ENCODE data around the gene APOM. TPM values are rescaled to one million over a fixed set of nuclear protein-coding genes. Genes with fewer than 3 reads are reported as not detected.
A peak's percentile ranks its signal among the peaks of the same experiment; 100 is the strongest.

Gene APOM
- total RNA-seq, 1 experiment from 2014 or later = 1.4 TPM

DNA sequence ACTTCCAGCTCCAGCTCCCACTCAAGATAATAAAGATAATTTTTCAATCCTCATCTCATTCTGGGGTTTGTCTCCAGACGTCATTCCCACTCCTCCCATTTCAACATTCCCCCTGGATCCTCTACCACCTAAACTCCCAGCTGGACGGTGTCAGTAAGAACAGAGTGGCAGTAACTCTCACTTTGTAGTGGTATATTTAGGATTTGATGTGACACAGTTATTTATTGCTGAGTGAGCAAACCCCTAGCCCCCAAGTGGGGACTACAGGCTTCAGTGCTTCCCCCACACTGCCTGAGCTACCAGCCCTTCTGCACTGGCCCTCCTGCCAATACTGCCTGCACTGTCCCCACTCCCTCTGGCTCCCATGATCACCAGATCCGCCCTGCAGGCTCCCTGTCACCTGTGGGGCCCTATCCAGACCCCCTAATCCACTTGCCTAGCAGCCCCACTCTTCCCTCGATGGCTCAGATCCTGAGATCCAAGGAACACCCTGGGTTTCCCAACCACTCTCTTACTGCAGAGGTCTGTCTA lies 2.5 kb downstream of the APOM start:
- no peak for DNase-seq (ENCODE audit: low read depth)

DNA sequence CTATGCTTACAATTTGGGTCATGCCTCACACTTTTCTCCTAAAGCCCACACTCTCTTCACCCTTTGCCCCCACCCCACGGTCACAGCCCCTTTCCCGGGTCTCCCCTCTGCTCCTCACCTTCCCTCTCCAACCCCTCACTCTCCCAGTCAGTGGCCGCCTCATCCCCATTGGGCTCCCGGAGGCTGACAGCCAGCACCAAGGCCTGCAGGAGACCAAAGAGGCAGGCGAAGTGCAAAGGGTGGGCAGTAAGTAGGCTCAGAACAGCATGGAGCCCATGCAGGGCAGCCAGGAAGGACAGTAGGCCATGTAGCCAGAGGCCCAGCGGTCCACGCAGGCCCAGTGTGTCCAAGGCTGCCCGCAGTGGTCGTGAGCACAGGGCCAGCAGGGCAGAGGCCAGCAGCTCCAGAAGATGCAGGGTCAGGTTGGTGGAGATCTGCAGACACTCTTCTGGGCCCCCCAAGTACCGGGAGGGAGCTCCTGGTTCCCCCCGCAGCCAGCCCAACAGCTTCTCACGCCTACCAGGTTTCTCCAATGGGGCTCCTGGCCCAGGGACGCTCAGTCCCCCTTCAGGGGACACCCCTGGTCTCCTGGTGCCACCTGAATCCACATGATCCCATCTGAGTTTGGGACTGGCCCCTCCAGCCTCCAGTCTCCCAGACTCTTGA lies 3.4 kb downstream of the APOM start:
- no peak for DNase-seq (ENCODE audit: low read depth)

DNA sequence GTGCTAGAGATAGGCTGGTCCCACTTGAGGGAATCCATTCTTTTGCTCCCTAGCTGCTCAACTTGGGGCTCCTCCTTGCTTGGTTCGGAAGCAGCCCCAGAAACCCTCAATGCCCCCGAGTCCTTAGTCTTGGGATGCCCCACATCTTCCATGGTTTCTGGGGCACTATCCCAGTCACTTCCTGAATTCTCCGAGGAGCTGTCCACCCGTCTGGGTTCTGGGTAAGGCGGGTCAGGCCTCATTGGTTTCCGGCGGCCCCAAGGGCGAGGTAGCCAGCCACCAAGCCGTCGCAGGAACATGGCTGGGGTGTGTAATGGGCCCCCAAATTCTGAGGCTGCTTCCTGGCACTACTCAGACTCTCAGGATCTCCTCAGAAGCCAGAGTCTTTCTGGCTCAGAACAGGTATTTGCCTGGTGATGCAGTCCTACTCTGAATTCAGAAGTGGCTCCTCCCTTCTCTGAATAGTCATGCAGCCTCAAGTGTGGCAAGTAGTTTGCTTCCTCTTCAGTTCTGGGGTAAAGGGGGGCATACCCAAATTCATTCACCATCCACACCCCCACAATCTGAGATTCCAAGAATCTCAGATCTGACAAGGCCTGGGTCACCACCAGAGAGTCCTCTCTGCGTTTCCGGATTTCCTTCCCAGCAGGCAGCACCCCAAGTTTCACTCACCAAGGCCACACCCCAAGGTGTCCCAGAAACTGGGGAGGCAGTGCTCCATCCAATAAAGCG lies 4.1 kb downstream of the APOM start:
- DNase-seq (ENCODE audit: low read depth) = peak; percentile 42

DNA sequence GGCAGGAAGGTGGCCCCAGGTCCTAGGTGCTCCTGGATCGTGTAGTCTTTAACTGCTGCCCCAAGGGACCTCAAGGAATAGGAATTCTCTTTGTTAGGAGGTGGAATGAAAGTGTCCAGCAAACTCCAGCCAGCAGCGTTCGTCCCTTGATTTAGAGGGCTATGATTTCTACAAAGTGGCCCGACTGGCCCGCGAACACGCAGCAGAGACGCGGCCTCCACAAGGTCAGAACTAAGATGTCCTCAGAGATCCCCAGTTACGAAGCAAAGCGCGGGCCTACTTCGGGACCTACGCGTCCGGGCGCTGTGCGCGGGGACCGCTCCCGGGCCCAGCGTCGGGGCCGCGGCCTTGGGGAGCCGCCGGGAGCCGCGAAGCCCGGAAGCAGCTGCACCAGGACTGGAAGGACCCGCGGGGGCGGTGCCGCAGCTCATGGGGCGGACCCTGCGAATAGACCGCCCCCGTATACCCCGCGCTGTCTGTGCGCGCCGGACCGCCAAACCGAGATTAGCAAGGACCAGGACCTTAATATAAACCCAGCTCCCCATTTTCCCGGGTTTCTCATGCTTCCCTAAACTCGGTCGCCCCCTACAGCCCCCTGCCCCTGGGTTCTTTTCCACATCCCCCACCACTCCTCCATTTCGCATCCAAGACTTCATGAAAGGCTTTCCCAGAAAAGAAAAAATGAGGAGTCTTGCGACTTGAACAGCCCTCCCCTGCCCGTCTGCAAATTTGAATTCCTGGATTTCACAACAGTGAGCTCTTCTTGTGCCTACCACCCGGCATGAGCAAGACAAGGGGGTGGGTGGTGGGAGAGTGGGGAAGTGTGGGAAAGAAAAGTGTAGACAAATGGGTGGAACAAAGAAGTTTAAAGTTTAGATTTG lies 4.9 kb downstream of the APOM start, which contains the start of gene C6orf47:
Gene C6orf47 (minus strand): TSS at position 398 of the 881 bp plus-strand sequence. CDS start 831 bp downstream, outside the sequence.
- peak; percentile 94 for DNase-seq (ENCODE audit: low read depth)

DNA sequence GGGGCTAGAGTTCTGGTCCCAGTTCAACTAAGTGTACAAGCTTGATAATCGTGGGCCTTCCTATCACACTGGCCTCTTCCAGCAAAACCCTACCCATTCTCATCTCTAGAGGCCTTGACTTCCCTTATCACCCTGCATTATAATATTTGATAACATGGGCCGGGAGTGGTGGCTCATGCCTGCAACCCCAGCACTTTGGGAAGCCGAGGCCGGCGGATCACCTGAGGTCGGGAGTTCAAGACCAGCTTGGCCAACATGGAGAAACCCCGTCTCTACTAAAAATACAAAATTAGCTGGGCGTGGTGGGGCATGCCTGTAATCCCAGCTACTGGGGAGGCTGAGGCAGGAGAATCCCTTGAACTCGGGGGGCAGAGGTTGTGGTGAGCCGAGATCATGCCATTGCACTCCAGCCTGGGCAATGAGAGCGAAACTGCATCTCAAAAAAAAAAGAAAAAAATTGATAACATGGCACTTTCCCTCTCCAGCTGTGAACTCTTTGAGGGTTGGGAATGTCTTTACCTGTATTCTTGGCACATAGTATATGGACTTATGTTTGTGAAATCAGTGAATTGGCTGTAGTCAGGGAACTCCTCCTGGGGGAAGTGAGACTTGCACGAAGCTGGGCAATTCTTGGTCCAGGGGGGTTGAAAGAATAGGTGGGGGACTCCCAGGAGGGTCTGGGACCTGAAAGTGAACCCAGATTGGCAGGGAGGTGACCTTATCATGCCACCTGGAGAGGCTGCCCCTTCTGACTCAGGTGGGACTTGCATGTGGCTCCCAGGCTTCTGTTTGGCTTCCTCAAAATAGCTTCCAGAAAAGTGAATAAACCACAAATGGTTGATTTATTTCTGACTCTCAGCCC lies 5.8 kb downstream of the APOM start:
- DNase-seq (ENCODE audit: low read depth) = no peak

DNA sequence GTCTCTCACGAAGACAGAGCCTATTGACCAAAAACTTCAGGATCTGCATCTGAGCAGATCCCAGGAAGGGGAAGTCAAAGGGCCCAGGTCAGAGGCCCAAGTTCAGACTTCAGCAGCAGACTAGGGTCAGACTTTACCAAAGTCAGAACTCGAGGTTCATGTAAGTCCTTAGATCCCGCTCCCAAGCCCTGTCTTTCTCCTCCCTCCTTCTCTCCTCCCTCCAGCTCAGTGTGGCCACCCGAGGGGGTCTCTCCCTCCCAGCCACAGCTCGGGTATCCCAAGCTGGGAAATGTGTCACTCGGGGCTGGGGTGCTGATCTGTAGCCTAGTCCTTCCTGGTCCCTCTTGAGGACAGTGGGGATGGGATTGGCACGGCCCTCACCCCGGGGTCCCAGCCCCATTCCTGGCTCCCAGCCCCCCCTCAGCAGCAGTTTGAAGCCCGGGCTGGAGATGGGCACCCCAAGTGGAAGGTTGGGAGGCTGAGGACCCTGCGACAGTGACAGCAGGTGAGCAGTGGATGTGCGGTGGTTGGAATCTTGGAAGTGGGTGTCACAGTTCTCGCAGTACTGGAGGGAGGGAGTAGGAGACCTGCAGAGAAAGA lies 6.5 kb downstream of the APOM start:
- no peak for DNase-seq (ENCODE audit: low read depth)

DNA sequence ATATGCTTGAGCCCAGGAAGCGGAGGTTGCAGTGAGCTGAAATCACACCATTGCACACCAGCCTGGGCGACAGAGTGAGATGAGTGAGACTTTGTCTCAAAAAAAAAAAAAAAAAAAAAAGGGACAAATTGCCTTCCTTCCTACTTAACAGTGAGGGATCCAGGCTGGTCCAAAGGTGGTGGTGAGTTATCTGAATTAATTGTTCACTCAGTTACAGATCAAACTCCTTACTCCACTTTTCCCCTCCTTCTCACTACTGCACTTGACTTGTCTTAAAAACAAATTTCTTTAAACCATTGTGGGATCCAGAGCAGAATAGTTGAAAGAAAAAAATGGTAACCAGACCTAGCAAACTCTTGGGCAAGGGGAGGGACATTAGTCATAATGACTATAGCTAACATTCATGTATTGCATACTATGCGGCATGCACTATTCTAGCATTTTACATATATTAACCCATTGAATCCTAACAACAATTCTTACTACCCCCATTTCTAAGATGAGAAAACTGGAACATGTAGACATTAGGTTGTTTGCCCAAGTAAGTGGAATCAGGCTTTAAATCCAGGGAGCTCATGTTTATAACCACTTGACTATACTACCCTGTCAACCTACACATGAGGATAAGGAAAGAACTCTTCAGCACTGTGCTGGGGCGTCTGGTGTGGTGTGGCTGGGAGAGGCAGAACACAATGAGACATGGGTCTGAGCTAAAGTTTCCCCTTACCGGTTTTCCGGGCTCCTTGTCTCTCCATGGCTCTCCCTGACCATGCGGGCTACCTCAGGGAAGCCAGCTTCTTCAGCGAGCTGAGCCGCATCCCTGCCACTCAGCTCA lies 7.6 kb downstream of the APOM start:
- no peak for DNase-seq (ENCODE audit: low read depth)

DNA sequence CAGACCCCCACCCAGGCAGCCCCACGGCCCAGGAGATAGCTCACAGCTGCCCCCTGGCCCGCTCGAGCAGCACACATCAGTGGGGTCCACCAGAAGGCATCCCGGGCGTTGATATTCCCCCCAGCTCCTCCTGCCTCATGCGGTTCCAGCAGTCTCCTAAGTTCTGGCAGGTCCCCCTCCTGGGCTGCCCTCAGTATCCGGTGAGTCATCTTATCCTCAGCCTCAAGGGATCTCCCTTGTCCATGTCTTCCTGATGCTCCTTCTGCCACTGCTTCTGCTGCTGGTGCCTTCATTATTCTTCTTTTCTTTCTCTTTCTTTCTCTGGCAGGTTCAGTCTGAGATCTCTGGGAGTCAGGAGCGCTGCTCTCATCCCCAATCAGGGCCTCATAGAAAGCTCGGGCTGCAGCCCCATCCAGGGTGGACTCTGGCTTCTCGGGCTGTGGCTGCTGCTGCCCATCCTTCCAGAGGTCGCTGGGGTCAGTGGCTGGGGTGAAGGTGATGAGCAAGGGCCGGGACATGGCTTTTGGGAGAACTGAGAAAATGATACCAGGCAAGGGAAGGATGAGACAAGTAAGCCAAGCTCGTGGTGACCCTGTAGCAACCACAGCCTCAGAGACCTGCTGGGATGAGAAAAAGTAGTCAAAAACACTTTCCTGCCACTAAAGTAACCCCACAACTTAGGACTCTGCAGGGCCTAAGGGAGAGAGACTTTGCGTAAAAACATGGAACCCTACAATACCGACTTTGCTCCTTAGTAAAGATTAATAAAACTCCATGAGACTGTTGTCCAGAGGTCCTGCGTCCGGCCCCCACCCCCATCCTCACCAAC lies 8.5 kb downstream of the APOM start:
- peak; percentile 92 for DNase-seq (ENCODE audit: low read depth)

DNA sequence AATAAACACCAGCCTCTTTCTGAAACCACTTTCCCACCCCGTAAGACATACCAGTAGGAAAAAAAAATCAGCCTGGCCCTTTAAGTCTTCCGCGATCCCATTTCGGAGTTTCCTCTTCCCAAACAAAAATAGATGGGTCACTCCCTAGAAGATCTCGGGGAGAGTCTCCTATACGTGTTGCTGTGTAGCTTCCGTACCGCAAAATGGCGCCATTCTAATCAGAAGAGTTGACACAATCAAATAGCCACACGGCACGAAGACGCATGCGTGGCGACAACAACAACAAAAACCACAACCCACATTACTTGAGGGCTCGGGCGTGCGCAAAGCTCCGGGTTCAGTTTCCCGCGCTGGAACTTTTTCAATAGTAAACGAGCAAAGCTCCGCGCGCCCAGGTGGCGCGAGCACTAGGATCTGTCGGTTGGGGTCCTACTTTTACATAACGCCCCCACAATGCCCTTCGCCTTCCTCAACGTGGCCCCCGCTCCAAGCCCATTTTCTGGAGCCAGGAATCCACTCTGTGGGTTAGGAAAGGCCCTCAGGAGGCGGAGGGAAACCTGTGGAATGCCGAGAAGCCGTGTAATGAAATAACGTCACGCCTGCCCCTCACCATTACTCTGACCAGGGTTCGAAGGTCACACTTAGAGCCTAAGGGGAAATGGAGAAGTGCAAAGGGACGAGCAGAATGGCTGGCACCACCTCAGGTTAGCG lies 9.3 kb downstream of the APOM start, which contains the start of gene GPANK1:
Gene GPANK1 (minus strand): TSS at position 208 of the 711 bp plus-strand sequence. CDS start 519 bp downstream, outside the sequence.
- DNase-seq (ENCODE audit: low read depth) = peak; percentile 95

DNA sequence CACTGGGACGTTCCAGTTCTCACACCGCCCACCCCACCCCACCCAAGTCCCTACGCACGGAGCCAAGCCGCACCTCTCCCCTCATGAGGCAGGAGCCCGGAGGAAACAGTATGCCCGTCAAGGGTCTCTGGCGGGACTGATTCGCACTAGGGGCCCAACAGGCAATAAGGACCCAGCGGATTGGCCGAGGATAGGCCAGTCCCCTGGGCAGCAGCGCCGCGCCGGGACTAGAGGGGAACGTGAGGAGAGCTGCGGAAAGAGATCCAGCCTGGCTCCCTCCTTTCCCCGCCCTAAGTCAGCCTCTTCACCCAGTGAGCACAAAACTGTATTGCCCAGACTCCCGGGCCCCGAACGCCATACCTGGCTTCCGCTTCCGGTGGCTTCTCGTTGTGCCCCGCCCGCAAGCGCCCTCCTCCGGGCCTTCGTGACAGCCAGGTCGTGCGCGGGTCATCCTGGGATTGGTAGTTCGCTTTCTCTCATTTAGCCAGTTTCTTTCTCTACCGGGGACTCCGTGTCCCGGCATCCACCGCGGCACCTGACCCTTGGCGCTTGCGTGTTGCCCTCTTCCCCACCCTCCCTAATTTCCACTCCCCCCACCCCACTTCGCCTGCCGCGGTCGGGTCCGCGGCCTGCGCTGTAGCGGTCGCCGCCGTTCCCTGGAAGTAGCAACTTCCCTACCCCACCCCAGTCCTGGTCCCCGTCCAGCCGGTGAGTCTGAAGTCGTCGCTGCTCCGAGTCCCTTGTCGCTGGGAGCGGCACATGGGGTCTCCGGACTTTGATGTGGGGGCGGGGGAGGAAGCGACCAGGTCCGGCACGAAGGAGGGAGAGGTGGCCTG lies 10.0 kb downstream of the APOM start, which contains the start of gene CSNK2B:
Gene CSNK2B (plus strand): TSS at position 580 of the 836 bp plus-strand sequence. CDS start 752 bp downstream, outside the sequence.
- DNase-seq (ENCODE audit: low read depth) = peak; percentile 99

DNA sequence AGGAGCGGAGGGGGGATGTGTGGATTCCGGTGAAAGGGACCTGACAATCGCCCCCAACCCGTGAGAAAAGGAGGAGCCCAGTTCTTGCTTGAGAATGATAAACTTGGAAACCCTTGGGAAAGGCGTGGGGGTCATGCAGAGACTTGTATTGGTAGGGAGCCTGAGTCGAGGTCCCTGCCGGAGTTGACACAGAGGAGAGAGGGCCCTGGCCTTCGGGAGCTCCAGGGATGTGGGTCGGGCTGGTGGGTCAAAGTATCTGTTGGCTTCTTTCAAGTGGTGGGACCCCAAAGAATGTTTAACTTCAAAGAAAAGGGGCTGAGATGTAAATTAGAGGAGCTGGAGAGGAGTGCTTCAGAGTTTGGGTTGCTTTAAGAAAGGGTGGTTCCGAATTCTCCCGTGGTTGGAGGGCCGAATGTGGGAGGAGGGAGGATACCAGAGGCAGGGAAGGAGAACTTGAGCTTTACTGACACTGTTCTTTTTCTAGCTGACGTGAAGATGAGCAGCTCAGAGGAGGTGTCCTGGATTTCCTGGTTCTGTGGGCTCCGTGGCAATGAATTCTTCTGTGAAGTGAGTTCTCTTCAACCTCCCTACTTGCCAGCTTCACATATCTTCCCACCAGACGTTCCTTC lies 10.8 kb downstream of the APOM start:
- no peak for DNase-seq (ENCODE audit: low read depth)

DNA sequence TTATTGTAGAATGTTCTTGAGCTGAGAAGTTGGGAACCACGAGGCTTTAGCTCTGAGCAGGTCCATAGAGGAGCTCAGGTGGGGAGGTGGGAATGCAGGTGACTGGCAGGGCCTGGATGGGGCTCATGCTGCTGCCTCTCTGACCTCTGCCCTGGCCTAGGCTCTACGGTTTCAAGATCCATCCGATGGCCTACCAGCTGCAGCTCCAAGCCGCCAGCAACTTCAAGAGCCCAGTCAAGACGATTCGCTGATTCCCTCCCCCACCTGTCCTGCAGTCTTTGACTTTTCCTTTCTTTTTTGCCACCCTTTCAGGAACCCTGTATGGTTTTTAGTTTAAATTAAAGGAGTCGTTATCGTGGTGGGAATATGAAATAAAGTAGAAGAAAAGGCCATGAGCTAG lies 14.0 kb downstream of the APOM start, which contains the start of gene LY6G5B:
Gene LY6G5B (plus strand): TSS at position 301 of the 400 bp plus-strand sequence. CDS start 975 bp downstream, outside the sequence.
- DNase-seq (ENCODE audit: low read depth) = no peak

DNA sequence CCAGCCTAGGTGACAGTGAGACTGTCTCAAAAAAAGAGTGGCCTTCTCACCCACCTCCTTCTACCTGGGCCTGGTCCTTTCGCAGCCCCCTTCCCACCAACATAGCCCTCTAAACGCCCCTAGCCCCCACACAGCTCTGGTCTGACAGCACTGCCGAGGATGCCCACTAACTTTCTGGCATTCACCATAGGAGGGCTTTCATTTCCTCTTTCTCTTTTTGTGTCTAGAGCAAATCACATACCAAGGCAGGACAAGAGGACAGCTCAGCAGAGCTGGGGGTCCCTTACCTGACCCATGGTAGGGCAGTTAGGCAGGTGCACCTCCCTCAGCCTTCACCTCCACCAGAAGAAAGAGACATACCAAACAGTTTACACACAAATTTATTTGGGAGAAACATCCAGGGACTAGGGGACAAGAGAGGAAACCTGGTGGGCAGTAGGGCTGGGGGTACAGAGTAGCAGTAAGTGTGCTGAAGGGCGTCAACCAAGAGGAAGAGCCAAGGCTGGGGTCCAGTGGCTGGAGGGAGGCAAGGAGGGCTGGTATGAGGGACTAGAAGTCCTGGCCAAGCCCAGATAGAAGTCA lies 20.7 kb downstream of the APOM start:
- DNase-seq (ENCODE audit: low read depth) = no peak

DNA sequence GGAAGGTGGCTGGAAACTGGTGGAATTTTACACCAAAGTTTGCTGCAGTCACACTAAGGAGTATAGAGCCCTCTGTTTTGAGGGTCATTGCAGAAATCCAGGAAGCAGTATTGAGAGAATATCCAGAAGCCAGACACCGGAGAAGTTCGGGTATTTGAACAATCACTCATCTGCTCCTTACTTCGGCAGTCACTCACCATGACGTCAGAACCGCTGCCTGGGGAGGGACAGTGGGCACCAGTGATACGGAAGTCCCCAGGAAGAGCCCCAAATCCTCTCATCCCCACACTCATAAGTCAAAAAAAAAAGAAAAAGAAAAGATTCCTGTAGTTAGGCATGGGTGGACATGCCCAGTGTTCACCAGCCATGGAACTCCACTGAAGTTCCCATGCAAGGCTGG lies 21.2 kb downstream of the APOM start:
- DNase-seq (ENCODE audit: low read depth) = no peak

DNA sequence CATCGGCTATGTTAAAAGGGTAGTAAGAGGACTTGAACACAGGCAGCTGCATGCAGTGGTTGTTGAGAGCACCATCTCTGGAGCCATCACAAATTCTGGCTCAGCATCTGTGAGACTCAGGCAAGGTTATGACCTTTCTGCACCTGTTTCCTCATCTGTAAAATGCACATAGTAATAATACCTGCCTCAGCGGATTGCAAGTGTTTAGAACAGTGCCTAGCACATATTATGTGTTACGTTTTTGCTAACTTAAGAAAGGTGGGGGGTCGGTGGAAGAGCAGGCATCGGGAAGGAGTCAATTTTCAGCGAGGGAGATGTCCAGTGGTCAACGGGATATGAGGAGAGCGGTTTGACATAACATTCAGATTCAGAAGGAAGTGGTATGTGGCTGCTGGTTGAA lies 22.3 kb downstream of the APOM start:
- DNase-seq (ENCODE audit: low read depth) = no peak
